ENCODE results near the gene ALK.

The ALK gene

GRCh38 chr2:29940706-29941105 is 19.3 kb upstream of the ALK start:
- DNase-seq (ENCODE audit: low read depth) = no peak
- no peak for TF ChIP-seq POLR2A (IDR thresholded peaks at IDR 0.05; ENCODE audit: extremely low read depth, insufficient read length)
- TF ChIP-seq, protein P1, sequence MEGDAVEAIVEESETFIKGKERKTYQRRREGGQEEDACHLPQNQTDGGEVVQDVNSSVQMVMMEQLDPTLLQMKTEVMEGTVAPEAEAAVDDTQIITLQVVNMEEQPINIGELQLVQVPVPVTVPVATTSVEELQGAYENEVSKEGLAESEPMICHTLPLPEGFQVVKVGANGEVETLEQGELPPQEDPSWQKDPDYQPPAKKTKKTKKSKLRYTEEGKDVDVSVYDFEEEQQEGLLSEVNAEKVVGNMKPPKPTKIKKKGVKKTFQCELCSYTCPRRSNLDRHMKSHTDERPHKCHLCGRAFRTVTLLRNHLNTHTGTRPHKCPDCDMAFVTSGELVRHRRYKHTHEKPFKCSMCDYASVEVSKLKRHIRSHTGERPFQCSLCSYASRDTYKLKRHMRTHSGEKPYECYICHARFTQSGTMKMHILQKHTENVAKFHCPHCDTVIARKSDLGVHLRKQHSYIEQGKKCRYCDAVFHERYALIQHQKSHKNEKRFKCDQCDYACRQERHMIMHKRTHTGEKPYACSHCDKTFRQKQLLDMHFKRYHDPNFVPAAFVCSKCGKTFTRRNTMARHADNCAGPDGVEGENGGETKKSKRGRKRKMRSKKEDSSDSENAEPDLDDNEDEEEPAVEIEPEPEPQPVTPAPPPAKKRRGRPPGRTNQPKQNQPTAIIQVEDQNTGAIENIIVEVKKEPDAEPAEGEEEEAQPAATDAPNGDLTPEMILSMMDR (IDR thresholded peaks at IDR 0.05; ENCODE audit: low read depth, low read length) = no peak
- TF ChIP-seq MYC (IDR thresholded peaks at IDR 0.05; ENCODE audit: low read depth, low read length) = no peak
- TF ChIP-seq, protein P2, sequence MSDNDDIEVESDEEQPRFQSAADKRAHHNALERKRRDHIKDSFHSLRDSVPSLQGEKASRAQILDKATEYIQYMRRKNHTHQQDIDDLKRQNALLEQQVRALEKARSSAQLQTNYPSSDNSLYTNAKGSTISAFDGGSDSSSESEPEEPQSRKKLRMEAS (IDR thresholded peaks at IDR 0.05; ENCODE audit: low read depth, low read length) = no peak
- no peak overlapping the region for H3K4me3 ChIP-seq (ENCODE audit: low read depth, low read length)

DNA sequence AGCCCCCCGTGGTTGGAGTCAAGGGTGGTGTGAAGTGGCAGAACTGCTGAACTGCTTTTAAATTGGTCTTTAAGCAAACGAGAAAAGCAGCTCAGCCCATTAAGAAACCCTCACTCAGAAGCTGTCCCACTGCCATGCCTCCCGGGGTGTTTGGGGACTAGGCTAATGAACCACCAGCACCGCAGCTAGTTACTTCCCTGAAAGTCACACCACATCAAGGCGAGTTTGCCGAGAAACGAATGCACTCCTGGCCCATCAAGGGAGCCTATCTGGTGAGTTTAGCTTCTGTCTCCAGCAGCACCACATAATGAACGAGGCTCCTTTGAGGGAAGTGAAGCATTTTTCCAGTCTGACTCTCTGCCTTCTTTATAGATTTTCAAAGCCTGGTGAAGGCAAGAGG is 14.6 kb upstream of the ALK start:
- H3K4me3 ChIP-seq (ENCODE audit: low read depth, low read length) = no peak overlapping the region
- DNase-seq (ENCODE audit: low read depth) = no peak
- TF ChIP-seq POLR2A (IDR thresholded peaks at IDR 0.05; ENCODE audit: extremely low read depth, insufficient read length) = no peak
- TF ChIP-seq MYC (IDR thresholded peaks at IDR 0.05; ENCODE audit: low read depth, low read length) = no peak
- TF ChIP-seq, protein P1 (IDR thresholded peaks at IDR 0.05; ENCODE audit: low read depth, low read length) = no peak
- TF ChIP-seq, protein P2 (IDR thresholded peaks at IDR 0.05; ENCODE audit: low read depth, low read length) = no peak

GRCh38 chr2:29931818-29932217 is 10.4 kb upstream of the ALK start:
- H3K4me3 ChIP-seq (ENCODE audit: low read depth, low read length) = no peak overlapping the region
- TF ChIP-seq POLR2A (IDR thresholded peaks at IDR 0.05; ENCODE audit: extremely low read depth, insufficient read length) (no peak), MYC (IDR thresholded peaks at IDR 0.05; ENCODE audit: low read depth, low read length) (no peak)
- TF ChIP-seq, protein P2 (IDR thresholded peaks at IDR 0.05; ENCODE audit: low read depth, low read length) = no peak
- TF ChIP-seq, protein P1 (IDR thresholded peaks at IDR 0.05; ENCODE audit: low read depth, low read length) = no peak
- no peak for DNase-seq (ENCODE audit: low read depth)

GRCh38 chr2:29923110-29923721 is 1.8 kb upstream of the ALK start:
- H3K4me3 ChIP-seq (ENCODE audit: low read depth, low read length) = no peak overlapping the region
- DNase-seq (ENCODE audit: low read depth) = peak; percentile 67
- TF ChIP-seq, protein P2 (IDR thresholded peaks at IDR 0.05; ENCODE audit: low read depth, low read length) = no peak
- no peak for TF ChIP-seq MYC (IDR thresholded peaks at IDR 0.05; ENCODE audit: low read depth, low read length)
- TF ChIP-seq, protein P1 (IDR thresholded peaks at IDR 0.05; ENCODE audit: low read depth, low read length) = peak; percentile 92

DNA sequence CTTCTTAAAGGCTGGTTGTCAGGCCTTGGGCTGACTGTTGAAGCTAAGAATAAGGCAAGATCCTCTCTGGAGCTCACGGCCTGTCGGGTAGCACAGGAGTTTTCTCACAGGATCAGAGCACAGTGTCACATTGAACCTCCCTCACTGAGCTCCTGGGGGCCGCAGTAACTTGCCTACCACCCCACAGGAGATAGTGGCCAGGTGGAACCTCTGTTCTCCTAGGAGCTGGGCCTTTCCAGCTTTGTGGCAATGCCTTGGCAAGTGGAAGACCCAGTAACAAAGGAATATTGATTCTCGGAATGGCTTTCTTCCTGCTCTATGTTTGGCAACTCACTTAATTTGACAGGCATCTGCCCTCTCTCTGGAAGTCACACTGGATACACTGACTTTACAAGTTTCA is 1.2 kb upstream of the ALK start:
- no peak for TF ChIP-seq POLR2A (IDR thresholded peaks at IDR 0.05; ENCODE audit: extremely low read depth, insufficient read length)
- TF ChIP-seq, protein P1 (IDR thresholded peaks at IDR 0.05; ENCODE audit: low read depth, low read length) = no peak
- TF ChIP-seq MYC (IDR thresholded peaks at IDR 0.05; ENCODE audit: low read depth, low read length) = no peak
- TF ChIP-seq, protein P2 (IDR thresholded peaks at IDR 0.05; ENCODE audit: low read depth, low read length) = no peak
- H3K4me3 ChIP-seq (ENCODE audit: low read depth, low read length) = no peak overlapping the region
- no peak for DNase-seq (ENCODE audit: low read depth)

All from NB4 (cell line).